ENCODE measurements around the gene ABCA7. TPM values are rescaled to one million over a fixed set of nuclear protein-coding genes. Genes with fewer than 3 reads are reported as not detected.
A peak's percentile ranks its signal among the peaks of the same experiment; 100 is the strongest.

Gene ABCA7
- total RNA-seq, 1 experiment from 2014 or later, result 2.3 TPM

DNA sequence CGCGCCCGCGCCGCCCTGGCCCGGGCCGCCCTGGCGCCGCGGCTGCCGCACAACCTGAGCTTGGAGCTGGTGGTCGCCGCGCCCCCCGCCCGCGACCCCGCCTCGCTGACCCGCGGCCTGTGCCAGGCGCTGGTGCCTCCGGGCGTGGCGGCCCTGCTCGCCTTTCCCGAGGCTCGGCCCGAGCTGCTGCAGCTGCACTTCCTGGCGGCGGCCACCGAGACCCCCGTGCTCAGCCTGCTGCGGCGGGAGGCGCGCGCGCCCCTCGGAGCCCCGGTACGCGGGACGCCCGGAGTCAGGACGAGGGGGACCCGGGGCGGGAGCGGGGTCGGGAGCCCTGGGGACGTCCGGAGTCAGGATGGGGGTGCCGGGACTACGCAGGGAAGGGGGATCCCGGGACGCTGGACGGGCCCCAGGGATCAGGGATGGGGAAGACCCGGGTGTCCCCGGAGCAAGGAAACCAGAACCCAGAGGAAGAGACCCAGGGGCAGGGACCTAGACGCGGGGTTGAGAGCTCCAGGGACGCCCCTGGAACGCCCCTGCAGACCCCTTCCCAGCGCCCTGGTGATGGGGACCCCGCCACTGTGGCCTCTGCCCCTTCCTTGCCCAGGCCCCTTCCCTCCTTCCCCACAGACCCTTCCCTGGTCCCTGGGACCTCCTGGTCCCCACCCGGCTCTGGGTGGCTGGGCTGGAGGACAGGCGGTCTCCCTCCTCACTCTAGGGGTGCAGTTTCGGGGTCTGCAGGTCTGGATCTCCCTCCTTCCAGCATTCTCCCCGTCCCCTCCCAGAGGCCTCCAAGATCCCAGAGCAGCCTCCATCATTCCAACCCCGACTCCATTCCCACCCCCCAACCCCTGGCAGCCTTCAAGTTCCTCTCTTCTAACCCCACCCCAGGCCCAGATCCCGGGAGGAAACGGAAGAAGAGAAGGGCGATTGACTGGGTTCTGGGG is 39.0 kb upstream of the ABCA7 start:
- no peak for DNase-seq (ENCODE audit: low read depth, low spot score)
- in situ Hi-C loops (cut with HindIII; ENCODE audit: low pct_unique_long_range_greater_than_20kb, low sequenced_read_pairs), result no loop called here

GRCh38 chr19:1001538-1002166 is 38.3 kb upstream of the ABCA7 start:
- DNase-seq (ENCODE audit: low read depth, low spot score), result peak; percentile 38
- in situ Hi-C loops (cut with HindIII; ENCODE audit: low pct_unique_long_range_greater_than_20kb, low sequenced_read_pairs), result no loop called here

DNA sequence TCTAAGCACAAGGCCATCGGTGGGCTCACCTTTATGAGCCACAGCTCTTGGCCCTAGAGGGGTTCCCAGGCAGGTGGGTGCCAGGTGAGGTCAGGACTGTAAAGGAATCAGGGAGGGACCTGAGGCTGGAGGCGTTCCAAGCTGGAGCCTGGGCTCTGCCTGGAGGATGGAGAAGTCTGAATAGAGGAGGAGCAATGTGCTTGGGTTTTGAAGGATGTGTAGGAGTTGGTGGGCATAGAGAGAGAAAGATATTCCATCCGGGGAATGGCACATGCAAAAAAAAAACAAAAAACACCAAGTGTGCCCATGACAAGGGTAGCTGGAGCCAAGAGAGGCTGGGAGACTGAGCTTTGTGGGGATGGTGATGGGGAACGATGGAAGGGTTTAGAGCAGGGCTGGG is 37.3 kb upstream of the ABCA7 start:
- in situ Hi-C loops (cut with HindIII; ENCODE audit: low pct_unique_long_range_greater_than_20kb, low sequenced_read_pairs), result no loop called here

GRCh38 chr19:1003283-1003682 is 36.6 kb upstream of the ABCA7 start:
- in situ Hi-C loops (cut with HindIII; ENCODE audit: low pct_unique_long_range_greater_than_20kb, low sequenced_read_pairs), result no loop called here

More for the DNA sequence above, 37.3 kb upstream of the ABCA7 start:
- no peak for DNase-seq (ENCODE audit: low read depth, low spot score)

GRCh38 chr19:1004204-1004802 is 35.6 kb upstream of the ABCA7 start:
- in situ Hi-C loops (cut with HindIII; ENCODE audit: low pct_unique_long_range_greater_than_20kb, low sequenced_read_pairs), result no loop called here
- no peak for DNase-seq (ENCODE audit: low read depth, low spot score)

More at GRCh38 chr19:1003283-1003682, 36.6 kb upstream of the ABCA7 start:
- no peak for DNase-seq (ENCODE audit: low read depth, low spot score)

DNA sequence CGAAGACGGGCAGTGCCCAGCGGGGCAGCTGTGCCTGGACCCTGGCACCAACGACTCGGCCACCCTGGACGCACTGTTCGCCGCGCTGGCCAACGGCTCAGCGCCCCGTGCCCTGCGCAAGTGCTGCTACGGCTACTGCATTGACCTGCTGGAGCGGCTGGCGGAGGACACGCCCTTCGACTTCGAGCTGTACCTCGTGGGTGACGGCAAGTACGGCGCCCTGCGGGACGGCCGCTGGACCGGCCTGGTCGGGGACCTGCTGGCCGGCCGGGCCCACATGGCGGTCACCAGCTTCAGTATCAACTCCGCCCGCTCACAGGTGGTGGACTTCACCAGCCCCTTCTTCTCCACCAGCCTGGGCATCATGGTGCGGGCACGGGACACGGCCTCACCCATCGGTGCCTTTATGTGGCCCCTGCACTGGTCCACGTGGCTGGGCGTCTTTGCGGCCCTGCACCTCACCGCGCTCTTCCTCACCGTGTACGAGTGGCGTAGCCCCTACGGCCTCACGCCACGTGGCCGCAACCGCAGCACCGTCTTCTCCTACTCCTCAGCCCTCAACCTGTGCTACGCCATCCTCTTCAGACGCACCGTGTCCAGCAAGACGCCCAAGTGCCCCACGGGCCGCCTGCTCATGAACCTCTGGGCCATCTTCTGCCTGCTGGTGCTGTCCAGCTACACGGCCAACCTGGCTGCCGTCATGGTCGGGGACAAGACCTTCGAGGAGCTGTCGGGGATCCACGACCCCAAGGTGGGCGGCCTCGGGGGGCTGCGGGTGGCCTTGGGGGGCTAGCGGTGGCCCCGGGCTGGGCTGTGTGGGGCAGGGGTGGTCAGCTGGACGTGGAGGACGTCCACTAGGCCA is 34.9 kb upstream of the ABCA7 start:
- no peak for DNase-seq (ENCODE audit: low read depth, low spot score)
- in situ Hi-C loops (cut with HindIII; ENCODE audit: low pct_unique_long_range_greater_than_20kb, low sequenced_read_pairs), result no loop called here

GRCh38 chr19:1006711-1007398 is 33.1 kb upstream of the ABCA7 start:
- in situ Hi-C loops (cut with HindIII; ENCODE audit: low pct_unique_long_range_greater_than_20kb, low sequenced_read_pairs), result no loop called here

DNA sequence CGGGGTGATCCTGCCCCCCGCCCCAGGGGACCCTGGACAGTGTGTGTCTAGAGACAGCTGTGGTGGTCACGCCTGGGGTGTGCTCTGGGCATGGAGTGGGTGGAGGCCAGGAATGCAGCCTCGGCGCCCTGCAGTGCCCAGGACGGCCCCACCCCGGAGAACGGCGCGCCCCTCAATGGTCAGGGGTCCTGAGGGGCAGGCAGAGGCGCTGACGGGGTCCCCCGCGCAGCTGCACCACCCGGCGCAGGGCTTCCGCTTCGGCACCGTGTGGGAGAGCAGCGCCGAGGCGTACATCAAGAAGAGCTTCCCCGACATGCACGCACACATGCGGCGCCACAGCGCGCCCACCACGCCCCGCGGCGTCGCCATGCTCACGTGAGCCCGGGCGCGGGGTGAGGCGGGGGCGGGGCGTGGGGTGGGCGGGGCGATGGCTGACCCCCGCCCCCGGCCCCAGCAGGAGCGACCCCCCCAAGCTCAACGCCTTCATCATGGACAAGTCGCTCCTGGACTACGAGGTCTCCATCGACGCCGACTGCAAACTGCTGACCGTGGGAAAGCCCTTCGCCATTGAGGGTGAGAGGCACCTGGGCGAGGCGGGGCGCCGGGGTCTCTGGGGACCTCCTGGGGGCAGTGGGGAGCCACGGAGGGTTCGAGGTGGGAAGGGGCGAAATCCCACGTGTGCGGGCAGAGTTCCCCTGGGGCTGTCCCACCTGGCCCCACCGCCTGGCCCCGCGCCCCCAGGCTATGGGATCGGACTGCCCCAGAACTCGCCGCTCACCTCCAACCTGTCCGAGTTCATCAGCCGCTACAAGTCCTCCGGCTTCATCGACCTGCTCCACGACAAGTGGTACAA is 32.3 kb upstream of the ABCA7 start:
- no peak for DNase-seq (ENCODE audit: low read depth, low spot score)
- in situ Hi-C loops (cut with HindIII; ENCODE audit: low pct_unique_long_range_greater_than_20kb, low sequenced_read_pairs), result no loop called here

More at GRCh38 chr19:1006711-1007398, 33.1 kb upstream of the ABCA7 start:
- DNase-seq (ENCODE audit: low read depth, low spot score), result no peak

DNA sequence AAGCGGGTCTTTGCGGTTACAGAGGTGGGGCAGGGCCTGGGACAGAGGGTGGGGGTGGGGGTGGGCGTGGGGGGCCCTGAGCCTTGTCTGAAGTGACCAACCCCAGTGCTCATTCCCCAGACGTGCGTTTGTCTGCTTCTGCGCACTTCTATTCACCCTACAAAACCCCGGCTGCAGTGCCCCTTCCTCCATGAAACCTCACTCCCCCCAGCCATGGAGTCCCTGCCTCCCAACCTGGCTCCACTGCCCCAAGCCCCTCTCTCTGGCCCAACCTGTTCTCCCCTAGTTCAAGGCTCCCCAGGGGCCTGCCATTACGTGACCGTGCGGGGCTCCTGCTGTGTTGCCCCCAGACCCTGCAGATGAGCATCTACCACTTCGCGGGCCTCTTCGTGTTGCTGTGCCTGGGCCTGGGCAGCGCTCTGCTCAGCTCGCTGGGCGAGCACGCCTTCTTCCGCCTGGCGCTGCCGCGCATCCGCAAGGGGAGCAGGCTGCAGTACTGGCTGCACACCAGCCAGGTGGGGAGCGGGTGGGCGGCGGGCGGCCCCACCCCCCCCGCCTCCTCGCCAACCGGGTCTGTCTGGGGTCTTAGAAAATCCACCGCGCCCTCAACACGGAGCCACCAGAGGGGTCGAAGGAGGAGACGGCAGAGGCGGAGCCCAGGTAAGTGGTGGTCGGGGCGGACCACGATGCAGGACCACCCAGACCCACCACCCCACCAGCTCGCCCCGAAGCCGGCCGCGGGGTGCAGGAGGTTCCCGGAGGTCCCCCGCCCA is 31.5 kb upstream of the ABCA7 start:
- no peak for DNase-seq (ENCODE audit: low read depth, low spot score)
- in situ Hi-C loops (cut with HindIII; ENCODE audit: low pct_unique_long_range_greater_than_20kb, low sequenced_read_pairs), result no loop called here

GRCh38 chr19:1009041-1009980 is 30.6 kb upstream of the ABCA7 start:
- in situ Hi-C loops (cut with HindIII; ENCODE audit: low pct_unique_long_range_greater_than_20kb, low sequenced_read_pairs), result no loop called here
- no peak for DNase-seq (ENCODE audit: low read depth, low spot score)

- in situ Hi-C loops (cut with HindIII; ENCODE audit: low pct_unique_long_range_greater_than_20kb, low sequenced_read_pairs), result no loop called here
- no peak for DNase-seq (ENCODE audit: low read depth, low spot score)
These were observed 29.8 kb upstream of the ABCA7 start for GRCh38 chr19:1009981-1010538.

GRCh38 chr19:1010586-1011510 is 29.1 kb upstream of the ABCA7 start:
- in situ Hi-C loops (cut with HindIII; ENCODE audit: low pct_unique_long_range_greater_than_20kb, low sequenced_read_pairs), result no loop called here
- no peak for DNase-seq (ENCODE audit: low read depth, low spot score)

GRCh38 chr19:1011831-1012333 is 28.0 kb upstream of the ABCA7 start:
- DNase-seq (ENCODE audit: low read depth, low spot score), result no peak
- in situ Hi-C loops (cut with HindIII; ENCODE audit: low pct_unique_long_range_greater_than_20kb, low sequenced_read_pairs), result no loop called here

Measured in SK-MEL-5 (cell line).